Ishikawa (cell line): ENCODE measurements around the gene PACRGL.

Experiments used
- CREB1 ChIP-seq: IDR thresholded peaks from 2 replicates; pipeline ENCODE4 v1.6.1; 2012; ENCODE audit warnings: low read depth
- EP300 ChIP-seq: IDR thresholded peaks from 2 replicates; pipeline ENCODE4 v1.6.1; 2012; ENCODE audit warnings: borderline replicate concordance
- FOXM1 ChIP-seq: IDR thresholded peaks from 2 replicates; pipeline ENCODE4 v1.6.1; 2012; ENCODE audit warnings: low read depth, borderline replicate concordance
- MAX ChIP-seq: IDR thresholded peaks from 2 replicates; pipeline ENCODE4 v1.6.1; 2012
- RAD21 ChIP-seq: IDR thresholded peaks from 2 replicates; pipeline ENCODE4 v1.6.1; 2012; ENCODE audit warnings: low read depth
- TAF1 ChIP-seq: IDR thresholded peaks from 2 replicates; pipeline ENCODE4 v1.6.1; 2012; ENCODE audit warnings: low read depth, mild to moderate bottlenecking
- TEAD4 ChIP-seq: IDR thresholded peaks from 2 replicates; pipeline ENCODE4 v1.6.1; 2012
- YY1 ChIP-seq: IDR thresholded peaks from 2 replicates; pipeline ENCODE4 v1.6.1; 2012; ENCODE audit warnings: low read depth

- TF ChIP-seq EP300 = no peak
- no peak for TF ChIP-seq CREB1
- TF ChIP-seq RAD21 = no peak
- TF ChIP-seq MAX = no peak
- TF ChIP-seq TEAD4 = no peak
- TF ChIP-seq TAF1 = no peak
- no peak for TF ChIP-seq YY1
- TF ChIP-seq FOXM1 = no peak
Measured at GRCh38 chr4:20711335-20711734, 11.1 kb downstream of the PACRGL start.
